Measurements from ENCODE around the gene PIK3AP1.
"Not testable (repeated sequence)": the region's sequence is repeated elsewhere in the genome, so short reads cannot be mapped to it uniquely, and the experiment has no call there.

PIK3AP1 gene

GRCh38 chr10:96695366-96695765 is 24.9 kb downstream of the PIK3AP1 start:
- DNase-seq, result no peak

GRCh38 chr10:96693431-96693830 is 26.9 kb downstream of the PIK3AP1 start:
- no peak for DNase-seq

DNA sequence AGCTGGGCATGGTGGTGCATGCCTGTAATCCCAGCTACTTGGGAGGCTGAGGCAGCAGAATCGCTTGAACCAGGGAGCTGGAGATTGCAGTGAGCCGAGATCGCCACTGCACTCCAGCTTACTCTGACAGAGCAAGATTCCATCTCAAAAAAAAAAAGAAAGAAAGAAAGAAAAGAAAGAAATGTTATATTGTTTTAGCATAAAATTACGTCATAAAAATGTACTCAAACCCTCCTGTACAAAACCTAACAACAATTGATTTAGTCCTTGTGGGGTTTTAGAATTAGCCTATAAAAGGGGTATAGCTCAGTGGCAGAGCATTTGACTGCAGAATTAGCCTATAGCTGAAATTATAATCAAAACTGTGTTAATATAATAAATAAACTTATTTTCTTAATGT is 27.9 kb downstream of the PIK3AP1 start:
- no peak for DNase-seq

DNA sequence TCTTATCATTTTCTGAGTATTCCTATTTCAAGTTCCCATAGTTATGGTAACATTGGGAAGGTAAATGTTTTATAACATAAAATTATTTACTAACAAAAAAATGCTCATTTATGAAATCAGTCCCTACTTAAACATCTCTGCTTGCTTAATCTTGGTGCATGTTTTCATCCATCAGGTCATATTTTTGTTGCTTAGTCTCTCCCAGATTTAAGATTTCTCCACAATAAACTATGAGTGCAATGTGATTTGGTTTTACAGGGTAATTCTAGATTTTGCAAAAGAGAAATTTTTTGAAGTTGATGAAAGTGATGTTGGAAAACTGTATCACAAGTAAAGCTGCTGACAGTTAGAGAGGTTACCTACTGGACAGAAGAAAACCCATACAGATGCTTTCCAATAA is 28.6 kb downstream of the PIK3AP1 start:
- no peak for DNase-seq

GRCh38 chr10:96690755-96691730 is 29.3 kb downstream of the PIK3AP1 start:
- DNase-seq, result no peak

- DNase-seq, result no peak
Measured at GRCh38 chr10:96688789-96689188, 31.5 kb downstream of the PIK3AP1 start.

- no peak for DNase-seq
Measured at GRCh38 chr10:96687317-96688012, 32.8 kb downstream of the PIK3AP1 start.

DNA sequence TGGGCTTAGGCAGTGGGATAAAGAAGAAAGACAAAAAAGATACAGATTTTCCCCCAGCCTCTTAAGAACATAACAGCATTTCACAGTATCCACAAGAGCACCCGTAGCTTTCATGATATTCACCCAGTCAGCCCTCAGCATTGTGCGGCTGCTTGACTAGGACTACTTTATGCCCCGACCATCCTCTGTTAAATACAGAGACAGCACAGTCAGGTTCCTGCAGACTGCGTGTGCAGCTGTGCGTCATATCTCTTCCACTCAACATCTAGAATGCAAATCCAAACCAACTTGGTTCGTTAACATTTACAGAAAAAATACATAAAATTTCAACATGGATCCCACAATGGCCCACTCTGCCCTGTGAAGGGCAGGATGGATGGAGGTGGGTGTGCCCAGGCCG is 33.8 kb downstream of the PIK3AP1 start:
- no peak for DNase-seq

GRCh38 chr10:96685306-96685705 is 35.0 kb downstream of the PIK3AP1 start:
- DNase-seq, result no peak

- no peak for DNase-seq
Measured at GRCh38 chr10:96684826-96685225, 35.5 kb downstream of the PIK3AP1 start.

DNA sequence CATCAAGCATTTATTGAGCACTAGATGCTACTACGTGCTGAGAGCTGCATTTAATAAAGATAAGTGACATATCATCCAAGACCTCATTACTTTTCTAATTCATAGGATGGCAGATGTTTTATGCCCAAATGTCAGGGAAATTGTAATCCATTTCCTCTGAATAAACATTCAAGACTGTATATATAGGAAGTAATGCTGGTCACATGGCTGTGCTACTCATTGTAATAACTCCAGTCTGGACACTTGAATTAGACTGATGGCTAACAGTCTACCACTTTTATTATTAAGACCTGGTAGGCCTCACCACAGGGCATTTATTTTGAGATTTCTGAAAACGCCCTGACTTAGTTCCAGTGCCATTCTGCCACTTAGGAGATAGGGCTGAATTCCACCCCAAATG is 36.6 kb downstream of the PIK3AP1 start:
- DNase-seq, result no peak

- no peak for DNase-seq
Measured at GRCh38 chr10:96683065-96683464, 37.2 kb downstream of the PIK3AP1 start.

DNA sequence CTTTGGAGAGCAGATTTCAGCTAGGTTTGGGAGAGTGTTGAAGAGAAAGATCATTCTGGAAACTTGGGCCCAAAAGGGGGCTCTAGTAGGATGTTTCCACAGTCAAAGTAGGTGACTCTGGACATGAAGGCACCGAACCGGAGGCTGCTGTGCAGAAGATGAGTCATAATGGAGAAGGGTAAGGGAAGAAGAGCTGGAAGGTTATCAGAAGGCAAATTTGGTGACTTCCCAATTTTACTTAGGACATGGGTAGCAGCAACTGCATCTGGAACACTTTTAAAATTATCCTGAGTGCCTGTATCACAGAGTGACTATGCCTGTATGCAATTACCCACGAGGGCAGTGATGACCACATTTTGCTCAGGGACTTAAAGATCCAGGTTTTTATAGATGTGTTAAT is 38.8 kb downstream of the PIK3AP1 start:
- DNase-seq, result no peak

DNA sequence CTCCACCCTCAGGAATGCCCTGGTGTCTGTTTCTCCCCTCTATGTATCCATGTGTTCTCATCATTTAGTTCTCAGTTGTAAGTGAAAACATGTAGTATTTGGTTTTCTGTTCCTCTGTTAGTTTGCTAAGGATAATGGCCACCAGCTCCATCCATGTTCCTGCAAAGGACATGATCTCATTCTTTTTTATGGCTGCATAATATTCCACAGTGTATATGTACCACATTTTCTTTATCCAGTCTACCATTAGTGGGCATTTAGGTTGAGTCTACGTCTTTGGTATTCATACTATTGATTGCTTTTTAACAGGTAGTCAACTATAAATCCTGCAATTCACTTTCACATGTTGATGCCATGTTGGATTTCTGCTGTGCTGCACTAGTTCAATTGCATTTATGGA is 39.9 kb downstream of the PIK3AP1 start:
- DNase-seq, result not testable (repeated sequence)

GRCh38 chr10:96678725-96679124 is 41.6 kb downstream of the PIK3AP1 start:
- no peak for DNase-seq

GRCh38 chr10:96676272-96677112 is 43.8 kb downstream of the PIK3AP1 start:
- no peak for DNase-seq

DNA sequence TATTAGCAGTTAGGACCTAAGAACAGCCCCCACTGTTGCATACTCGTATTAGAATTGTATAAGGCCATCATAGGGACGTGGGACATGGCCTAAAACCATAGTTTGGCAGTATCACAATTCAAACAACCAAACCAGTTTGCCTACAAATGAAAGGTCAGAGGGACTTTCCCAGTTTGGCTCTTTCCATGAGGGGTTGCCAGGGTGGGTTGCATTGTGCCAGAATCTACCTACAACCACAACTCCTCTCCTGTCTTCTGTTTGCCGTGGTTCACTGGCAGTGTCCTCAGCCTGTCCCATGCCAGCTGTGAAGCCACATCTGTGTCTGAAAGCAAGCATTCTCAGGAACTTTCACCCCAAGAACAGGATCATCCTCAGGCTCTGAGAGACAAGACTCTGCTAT is 44.5 kb downstream of the PIK3AP1 start:
- no peak for DNase-seq

DNA sequence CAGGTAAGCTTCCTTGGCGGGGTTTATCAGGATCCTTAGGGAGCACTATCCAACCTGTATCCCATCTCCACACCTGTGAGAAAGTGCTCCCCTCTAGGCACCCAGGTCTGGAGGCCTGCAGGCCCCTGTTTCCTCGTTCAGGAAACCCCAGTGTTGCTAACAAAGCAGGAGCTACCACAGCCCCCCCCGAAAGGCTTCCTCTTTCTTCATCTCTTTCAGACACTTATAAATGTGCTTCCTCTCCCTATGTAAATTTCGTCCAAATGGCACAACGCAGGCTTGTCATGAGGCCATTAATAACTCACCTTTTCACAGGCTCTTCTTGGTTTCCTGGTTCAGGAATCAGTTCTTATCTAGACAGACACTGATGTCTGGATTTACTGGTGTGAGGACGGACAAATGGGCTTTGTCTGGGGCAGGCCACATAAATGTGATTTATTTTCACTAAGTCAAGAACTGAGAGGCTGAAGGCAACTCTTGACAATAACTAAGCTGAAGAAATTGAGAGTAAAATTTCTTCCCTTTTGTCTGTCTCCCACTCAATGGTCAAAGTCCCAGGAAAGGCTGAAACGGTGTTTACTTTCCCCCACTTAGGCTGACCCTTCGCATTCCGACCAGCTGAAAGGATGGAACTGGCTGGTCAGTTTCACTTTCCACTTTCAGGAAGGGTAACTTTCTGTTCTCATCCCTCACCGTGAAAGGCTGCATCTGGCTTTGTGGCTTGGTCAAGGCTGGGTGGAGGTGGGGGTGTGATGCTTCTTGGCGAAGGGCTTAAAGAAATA is 46.8 kb downstream of the PIK3AP1 start:
- no peak for DNase-seq

DNA sequence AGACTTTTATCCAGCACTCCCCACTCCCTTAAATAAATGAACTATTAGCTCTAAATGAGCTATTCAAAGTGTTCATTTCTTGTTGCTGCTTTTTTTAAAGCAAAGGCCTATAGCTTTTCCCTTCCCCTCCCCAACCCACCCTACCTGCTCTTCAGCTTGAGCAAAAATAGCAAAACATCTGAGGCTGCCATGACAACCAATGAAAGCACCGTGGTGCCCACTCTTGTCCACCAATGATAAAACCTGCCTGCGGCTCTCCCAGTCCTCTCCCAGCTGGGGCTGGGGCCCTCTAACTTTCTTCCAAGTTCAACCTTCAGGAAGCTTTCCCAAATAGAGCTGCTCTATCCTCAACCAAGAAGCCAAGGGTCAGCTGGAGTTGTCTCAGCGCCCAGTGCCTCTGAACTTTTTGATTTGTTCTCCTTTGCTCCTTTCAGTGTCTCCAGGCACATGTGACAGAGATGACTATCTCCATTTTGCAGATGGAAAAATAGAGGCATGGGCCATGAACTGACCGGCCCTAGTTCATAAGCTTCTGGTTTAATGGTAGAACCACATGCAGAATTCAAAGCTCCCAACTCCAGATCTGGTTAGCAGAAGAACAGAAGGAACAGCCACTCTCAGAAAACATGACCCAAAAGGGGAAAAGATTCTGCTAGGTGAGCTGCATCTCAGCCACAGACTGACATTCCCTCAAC is 47.7 kb downstream of the PIK3AP1 start:
- no peak for DNase-seq

DNA sequence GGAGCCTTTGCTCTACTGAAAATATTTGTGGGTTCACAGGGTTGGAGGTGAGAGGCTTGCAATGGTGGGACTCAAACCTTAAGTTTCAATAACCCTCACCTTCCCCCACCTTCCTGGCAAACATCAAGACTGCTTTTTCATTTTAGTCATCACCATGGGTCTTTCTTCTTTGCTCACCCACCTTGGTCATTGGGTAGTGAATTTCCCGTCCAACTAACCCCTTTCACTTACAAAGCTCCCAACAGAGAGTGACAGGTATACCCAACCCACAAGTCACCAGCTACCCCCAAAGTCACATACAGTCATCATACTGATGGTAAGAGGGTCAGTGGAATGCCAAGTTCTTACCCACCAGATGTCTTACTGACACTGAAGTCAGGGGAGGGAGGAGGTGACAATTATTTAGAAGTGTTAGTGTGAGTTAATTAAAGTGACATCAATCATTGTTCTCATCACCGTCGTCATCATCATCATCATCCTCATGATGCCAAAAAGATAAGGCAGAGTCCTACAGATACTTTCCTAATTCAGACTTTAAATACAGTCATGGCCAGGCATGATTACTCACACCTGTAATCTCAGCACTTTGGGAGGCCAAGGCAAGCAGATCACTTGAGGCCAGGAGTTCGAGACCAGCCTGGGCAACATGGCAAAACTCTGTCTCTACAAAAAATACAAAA is 49.0 kb downstream of the PIK3AP1 start:
- no peak for DNase-seq

DNA sequence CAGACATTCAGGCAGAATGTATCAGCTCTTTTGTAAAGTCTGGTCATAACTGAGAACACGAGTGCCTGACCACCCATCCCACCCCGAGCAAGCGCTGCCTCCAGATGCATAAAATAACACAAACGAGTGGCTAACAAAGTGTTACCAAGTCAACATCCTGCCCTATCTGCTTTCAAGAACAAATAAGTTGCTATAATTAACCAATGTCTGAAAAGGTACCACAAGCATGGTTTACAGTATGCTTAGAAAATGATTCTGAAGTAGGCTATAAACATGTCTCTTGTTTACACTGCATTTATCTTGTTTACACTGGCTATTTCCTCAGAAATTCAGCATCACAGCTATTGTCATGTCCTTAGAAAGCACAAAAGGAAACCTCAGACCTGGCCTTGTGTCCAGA is 49.5 kb downstream of the PIK3AP1 start:
- no peak for DNase-seq

Measured in activated CD4-positive, alpha-beta T cell treated with anti-CD3 and anti-CD28 coated beads, Interleukin-2, amount 50 U/mL, for 4 hours (primary cell).